GM04503 (cell line): Measurements from ENCODE around the gene SLC13A5.
"Not testable (repeated sequence)": the region's sequence is repeated elsewhere in the genome, so short reads cannot be mapped to it uniquely, and the experiment has no call there.

ENCODE experiments used
- DNase-seq: peaks from one replicate; pipeline ENCODE4 v3.0.0-alpha.2; 2012; ENCODE audit warnings: low read depth

Gene SLC13A5

DNA sequence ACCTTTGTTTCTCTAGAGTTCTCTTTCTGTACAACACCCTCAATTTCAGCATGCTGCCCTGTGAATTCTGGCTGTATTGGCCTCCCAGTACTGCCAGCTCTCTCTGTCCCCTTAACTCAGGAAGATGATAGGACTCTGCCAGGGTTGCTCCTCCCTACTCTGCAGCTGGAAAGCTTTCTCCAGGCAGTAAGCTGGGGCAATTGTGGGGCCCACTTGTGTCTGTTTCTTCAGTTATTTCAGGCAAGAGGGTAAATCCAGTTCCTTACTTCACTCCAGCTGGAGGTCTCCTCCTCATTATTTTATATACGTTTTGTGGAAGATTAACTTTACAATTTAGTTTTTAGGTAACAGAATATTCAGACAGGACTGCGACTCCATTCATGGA lies 51.7 kb downstream of the SLC13A5 start:
- DNase-seq, result no peak

DNA sequence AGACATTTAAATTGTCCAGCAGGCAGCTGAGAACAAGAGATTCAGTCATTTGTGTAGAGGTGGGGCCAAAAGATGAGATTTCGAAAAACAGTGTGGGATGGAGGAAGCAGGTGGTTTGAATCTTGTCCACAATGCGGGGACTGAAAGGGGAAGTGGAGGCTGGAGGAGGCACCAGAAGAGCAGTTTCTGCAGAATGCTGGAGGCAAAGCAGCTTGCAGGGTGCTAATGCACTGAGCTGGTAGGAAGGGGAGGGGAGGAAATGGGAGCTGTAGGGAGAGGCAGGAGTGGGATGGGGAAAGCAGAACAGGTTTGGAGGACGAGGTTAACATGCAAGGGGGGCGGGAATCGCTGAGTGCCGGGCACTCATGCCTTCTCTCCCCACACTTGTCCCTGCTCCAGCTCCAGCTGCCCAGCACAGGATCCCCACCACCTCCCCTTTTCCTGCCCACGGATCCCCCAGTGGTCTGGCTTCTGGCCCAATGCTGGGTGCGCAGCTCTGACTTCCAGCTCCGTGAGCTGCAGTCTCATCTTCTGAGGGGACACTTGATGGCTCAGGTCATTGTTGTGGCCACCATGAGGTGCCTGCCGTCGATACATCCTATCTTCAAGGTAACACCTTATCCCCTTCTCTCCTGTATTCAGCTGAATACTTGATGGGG lies 52.2 kb downstream of the SLC13A5 start:
- no peak for DNase-seq

DNA sequence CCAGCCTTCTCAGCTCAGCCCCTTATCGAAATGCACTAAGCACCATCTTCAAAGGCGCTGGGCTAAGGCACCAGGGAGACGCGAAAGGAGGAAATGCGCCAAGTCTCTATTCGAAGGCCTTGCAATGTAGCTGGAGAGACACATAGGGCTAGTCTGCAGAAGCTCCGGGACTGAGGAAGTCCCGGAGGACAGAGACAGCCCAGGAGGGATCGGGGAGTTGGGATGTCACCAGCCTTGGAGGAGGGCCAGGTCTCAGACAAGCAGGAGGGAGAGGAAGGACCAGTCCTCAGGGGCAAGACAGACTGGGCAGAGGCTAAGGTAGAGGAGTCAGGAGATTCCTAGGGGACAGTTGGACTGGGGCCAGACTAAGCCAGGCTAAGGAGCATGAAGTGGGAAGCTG lies 53.1 kb downstream of the SLC13A5 start:
- DNase-seq, result no peak

DNA sequence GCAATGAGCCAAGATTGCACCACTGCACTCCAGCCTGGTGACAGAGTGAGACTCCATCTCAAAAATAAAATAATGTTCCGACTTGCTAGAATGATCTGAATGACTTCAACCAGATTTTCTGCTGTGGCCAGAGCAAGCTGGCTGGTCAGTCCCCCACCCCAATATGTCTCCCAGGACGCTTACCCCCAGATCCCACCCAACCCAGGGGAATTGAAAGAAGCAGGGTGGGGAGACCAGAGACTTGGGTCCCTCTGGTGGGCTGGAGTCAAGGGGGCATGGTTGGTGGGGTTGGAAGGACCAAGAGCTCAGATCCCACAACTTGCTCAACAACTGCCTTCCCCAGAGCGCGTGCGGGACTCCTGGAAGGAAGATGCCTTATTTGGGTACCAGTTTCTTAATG lies 54.8 kb downstream of the SLC13A5 start:
- DNase-seq, result not testable (repeated sequence)

DNA sequence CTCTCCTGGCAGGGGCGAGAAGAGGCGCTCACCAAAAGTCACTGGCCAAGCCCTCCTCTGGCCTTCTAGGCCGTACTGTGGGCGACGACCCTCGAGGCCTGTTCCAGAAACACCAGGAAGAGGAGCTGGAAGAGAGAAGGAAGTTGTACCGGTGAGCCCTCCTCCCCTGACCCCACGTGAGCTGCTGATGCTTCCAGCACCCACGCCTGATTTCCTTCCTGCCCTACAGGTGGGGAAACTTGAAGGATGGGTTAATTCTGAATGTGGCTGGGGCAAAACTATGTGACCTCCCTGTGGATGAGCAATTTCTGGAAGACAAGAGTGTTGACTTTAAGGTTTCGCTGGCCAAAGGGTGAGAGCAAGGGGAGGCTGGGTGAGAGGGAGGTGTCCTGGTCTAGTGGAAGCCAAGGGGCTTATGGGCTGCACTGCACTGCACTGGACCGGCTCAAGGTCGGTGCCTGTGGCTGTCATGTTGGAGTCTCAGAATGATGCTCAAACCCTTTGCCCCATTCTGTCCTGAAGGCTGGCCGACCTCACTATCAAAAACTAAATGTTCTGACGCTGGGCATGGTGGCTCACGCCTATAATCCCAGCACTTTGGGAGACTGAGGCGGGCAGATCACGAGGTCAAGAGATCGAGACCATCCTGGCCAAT lies 55.4 kb downstream of the SLC13A5 start:
- no peak for DNase-seq

DNA sequence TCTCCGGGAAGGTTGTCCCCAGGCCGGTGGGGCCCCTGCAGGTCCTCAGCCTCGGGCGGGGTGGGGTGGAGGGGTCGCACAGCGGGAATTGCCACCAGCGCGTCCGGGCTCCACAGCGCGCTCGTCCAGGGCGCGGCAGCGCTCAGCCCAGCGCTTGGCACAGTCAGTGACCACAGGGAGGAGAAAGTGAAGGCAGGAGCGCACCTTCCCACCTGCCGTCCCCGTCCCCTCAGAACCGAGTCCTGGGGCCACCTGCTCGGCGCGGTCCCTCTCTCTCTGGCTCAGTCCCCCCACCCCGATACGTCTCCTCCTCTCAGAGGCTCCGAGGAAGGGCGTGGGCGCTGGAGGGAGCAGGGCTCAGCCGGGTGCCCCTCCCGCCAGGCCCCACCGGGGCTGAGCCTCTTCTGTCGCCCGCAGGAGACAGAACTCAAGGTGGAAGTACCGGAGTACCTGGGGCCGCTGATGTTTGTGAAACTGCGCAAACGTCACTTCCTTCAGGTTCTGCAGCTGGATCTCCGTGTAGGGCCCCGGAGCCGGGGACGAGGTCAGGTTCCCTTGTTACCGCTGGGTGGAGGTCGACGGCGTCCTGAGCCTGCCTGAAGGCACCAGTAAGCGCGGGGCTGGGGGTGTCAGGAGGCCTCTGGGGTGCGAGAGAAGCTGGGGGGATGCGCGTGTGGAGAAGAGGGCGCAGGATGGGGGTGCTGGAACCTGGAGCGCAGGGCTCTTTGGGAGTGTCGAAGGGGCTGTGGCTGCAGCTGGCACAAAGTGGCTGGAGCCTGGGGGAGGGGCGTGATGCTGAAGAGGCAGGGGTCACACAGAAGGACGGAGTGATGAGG lies 56.2 kb downstream of the SLC13A5 start:
- DNase-seq, result not testable (repeated sequence)

DNA sequence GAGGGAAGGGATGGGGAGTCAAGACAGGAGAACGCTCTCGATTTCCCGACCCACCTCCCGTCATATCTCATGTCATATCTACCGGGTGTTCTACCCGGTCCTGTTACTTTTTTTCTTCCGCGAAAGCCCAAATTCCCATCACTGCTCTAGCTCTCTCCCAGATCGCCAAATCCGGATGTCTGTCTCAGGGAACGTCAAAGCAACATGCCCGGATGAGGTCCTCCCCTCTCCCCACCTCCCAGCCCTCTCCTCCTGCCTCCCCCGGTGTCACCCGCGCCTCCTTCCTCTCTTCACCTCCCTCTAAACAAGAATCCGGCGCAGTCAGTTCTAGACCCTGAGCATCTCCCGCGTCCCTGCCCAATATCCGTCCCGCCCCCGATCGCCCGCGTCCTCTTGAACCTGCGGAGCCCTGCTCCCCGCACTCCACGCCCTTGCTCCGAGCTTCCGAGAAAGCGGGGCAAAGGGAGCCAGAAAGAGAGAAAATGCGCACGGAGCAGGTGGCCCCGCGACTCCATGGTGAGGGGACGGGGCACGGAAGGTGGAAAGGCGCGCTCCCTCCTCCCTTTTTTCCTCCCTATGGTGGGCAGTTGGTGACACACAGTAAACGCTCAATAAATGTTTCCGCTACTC lies 57.3 kb downstream of the SLC13A5 start:
- DNase-seq, result not testable (repeated sequence)

DNA sequence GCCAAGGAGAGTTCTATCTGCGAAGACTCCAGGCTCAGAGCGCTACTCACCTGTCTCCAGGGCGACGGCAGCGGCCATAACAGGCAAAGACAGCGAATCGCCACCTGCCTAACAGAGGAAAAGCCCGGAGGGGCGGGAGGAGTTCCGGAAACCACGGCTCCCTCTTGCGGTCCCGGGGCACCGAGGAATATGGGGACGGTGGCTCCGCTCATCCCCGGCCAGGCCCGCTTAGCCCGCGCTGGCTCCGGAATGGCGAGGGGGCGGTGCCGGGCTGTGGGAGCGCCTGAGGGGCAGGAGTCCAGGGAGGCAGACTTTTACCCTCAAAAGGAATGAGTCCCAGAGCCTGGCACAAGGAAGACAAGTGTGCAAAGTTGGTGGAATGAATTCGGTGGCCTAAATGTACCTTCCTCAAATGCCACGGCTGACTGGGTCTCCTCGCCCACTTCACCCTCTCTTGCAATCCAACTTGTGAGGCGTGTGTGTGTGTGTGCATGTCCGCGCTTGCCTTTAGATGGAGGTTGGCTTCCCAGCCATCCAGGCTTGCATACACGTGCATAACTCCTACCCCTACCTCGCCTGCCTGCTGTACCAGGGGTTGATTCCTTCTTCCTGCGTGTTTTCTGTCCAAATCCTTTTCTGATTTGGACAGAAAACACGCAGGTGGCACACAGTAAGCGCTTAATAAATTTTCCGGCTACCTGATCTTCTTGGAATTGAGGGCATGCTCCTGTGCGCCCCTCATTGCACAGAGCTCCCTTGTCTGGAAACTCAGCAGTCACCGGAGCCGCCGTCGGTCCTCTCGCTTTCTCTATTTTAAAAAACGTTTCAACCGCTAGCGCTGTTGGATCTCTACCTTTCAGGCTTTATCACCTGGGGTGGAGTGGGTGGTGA lies 58.1 kb downstream of the SLC13A5 start:
- no peak for DNase-seq

DNA sequence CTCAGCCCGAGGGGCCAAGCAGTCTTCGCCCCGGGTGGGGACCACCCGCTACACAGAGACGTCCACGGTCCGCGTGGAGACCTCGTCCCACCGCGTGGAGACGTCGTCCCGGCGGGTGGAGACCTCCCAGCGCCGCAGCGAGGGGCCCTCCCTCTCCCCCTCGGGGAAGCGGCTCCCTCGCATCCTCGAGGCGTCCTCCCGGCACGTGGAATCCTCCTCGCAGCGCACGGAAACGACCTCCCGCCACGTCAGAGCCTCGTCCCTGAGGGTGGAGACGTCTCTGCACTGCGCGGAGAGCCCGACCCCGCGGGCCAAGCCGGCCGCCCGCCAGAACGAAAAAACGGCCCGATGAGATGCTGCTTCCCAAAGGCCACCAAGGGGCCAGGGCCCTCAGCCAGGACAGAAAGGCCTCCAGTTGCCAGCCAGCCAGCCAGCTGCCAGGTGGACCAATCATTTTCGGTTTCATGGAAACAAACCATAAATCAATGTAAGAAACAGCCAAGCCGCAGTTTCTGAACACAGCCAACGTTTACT lies 61.2 kb downstream of the SLC13A5 start:
- no peak for DNase-seq

DNA sequence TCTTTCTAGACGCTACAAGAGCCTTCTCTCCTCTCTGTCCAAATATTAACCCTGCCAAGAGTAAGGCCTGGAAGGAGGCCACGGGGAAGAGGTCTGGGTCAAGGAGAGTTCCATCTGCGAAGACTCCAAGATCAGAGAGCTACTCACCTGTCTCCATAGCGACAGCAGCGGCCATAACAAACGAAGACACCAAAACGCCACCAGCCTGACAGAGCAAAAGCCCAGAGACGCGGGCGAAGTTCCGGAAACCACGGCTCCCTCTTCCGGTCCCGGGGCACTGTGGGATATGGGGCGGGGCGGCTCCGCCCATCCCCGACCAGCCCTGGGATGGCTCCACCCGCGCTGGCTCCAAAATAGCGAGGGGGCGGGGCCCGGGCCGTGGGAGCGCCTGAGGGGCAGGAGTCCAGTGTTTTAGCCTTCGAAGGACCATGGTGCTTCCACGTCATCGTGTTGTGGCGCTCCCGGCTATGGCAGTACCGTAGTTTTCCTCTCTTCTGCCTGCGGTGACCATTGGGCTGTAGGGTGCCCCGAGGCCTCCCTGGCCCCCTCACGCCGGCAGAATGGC lies 61.7 kb downstream of the SLC13A5 start, which contains the start of the genes C17orf100 and MED31:
Gene C17orf100, plus strand, starts transcription at position 409 of the 565 bp plus-strand sequence. Its CDS starts 152 bp downstream, at position 561.
Gene MED31, minus strand, starts transcription at position 252 of the 565 bp plus-strand sequence. Its CDS starts 77 bp downstream, at position 175.
- peak; percentile 62 for DNase-seq

DNA sequence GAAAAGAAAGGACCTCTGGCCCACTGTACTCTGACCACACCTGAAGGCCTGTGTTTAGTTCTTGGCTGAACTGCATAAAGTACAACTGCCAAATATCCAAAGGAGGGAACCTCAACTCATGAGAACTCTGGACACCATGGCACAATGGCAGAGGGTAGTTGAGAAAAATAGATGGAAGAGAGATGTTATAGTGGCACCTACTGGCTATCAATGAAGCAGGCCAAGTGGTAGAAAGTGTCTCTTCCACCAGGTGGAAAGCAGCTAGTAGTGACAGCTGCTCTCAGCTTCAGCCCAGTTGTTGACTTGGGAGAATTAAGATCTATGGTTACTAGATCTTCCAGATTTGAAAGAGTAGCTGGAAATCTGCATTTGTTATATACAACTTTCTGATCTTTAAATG lies 65.0 kb downstream of the SLC13A5 start:
- no peak for DNase-seq

DNA sequence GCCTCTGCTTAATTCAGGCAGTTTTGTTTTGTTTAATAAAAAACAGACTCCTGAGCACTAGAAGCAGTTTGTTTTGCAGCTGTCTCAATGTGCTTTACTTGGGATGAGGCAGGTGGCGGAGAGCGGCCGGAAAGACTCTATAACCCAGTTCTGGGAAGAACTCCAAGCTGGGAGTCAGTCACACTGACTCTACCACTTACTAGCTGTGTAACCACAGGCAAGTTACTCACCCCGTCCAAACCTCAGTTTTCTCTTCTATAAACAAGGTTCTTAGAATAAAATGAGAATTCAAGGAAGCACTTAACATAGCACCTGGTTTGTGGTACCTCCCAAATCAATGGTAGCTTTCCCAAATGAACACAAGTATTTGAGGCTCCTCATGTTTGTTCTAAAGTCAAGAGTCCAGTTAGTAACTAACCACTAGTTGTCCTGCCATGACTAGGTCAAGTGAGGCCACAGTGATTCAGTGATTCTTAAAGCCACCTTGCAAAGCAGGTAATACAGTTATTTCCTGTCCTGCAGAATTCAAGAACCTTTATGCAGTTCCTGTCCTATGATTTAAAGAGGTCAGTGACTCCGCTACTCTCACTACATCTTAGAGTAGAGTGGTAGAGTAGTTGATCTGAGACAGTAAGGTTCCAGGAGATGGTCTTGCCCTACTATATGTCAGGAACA lies 69.6 kb downstream of the SLC13A5 start:
- DNase-seq, result no peak

DNA sequence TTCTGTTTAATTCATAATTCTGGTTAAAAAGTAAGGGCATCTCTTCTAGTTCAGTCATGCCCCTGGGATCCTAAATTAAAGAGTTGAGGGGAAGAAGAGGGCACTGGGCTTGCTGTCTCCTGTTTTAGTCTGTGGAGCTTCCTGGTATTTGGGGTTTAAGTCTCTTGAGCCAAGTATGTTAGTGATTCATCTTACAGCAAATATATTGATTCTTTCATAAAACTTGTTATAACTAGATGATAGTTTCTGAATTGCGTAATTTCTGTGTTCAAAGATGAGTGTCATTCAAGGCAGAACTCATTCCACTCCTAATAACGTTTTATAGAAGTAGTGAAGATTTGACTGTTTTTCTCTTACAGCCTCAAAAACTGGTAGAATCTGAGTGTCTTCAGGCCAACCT lies 70.6 kb downstream of the SLC13A5 start:
- DNase-seq, result no peak

DNA sequence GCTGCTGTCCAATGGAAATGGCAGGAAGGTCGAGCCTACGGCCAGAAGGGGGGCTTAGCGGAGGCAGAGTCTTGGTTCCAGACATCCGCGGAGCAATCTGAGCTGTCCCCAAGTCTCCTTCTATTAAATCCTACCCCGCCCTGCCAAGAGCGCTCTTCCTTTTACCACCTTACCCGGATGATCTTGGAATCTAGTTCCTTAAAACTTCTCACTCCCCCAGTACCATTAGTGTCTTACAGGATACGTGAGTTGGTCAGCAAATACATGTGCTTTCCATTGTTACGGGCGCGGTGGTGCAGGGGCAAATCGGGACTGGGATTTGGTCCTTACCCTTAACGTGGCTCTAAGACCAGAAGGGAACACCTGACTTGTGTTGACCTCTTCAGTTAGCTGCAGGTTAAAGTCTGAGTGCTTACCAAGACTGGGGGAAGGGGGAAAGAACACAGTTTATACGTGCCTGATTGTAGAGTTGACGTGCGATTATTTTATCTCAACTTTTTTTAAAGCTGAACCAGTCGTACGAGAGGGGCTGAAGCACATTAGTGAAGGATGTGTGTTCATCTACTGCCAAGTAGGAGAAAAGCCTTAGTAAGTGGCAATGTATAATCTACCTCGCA lies 71.8 kb downstream of the SLC13A5 start:
- no peak for DNase-seq

DNA sequence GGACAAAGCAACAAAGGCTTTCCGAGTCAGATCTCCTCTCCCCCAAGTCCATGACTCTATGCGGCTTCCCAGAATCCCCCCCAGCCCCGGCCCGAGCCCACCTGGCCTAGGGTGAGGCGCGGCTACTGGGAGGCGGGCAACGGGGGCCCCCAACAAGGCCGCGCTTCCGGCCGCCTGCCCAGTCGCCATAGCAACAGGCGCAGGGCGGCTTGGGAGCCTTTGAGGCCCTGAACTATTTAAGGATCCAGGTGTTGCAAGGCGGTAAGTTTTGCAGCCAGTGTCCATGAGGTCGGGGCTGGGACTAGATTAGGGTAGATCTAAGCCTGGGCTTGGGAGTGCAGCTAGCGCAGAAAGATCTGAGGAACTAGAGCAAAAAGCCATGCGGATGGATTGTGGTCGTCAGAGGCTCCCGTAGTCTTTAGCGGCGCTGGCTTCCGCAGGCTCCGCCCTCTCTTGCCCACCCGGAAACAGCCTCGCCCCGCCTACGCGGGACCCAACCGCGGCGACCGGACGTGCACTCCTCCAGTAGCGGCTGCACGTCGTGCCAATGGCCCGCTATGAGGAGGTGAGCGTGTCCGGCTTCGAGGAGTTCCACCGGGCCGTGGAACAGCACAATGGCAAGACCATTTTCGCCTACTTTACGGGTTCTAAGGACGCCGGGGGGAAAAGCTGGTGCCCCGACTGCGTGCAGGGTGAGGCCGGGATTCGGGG lies 72.5 kb downstream of the SLC13A5 start, which contains the start of the genes KIAA0753 and TXNDC17:
Gene KIAA0753, minus strand, starts transcription at position 176 of the 711 bp plus-strand sequence. CDS start 5,608 bp downstream, outside the sequence.
Gene TXNDC17, plus strand, starts transcription at position 525 of the 711 bp plus-strand sequence. Its CDS starts 23 bp downstream, at position 548.
- DNase-seq, result peak; percentile 71

DNA sequence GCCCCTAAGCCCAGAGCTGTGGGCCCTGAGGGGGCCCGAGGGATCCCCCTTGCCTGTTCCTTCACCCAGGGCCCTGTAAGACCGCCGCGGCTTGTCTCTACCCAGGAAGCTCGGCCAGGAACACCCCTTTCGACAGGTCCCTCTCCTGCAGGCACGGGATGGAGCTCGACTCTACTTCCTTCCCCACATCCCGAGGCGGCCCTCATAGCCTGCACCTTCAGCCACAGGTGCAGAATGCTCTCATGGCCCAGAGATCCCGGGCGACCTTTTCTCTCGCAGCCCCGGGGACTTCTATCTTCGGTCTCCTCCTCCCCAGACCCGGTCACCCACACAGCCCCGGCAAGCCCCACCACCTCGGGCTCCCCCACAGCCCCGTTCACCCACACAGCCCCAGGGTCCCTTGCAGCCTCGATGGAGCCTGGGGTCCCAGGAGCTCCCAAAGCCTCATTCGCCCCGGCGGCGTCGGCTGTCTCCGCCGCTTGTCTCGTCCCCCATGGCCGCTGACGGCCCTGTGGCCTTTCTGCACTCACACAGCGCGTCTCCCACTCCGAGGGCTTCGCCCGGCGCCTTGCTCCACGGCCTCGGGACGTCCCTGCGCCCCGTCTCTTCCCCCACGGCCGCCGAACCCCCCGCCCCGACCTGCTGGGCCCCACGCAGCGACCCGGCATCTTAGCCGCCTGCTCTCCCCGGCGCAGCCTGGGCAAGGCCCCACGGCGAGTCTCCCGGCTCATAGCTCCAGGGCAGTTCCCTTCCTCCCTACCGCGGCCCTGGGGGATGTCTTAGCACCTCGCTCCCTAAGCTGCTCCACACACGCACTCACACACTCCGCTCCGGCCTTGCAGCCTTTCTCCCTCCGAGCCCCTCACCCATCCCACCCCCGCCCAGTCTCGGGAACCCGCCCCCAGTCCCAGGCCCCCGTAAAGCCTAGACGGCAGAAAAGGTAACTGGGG lies 73.3 kb downstream of the SLC13A5 start:
- no peak for DNase-seq

DNA sequence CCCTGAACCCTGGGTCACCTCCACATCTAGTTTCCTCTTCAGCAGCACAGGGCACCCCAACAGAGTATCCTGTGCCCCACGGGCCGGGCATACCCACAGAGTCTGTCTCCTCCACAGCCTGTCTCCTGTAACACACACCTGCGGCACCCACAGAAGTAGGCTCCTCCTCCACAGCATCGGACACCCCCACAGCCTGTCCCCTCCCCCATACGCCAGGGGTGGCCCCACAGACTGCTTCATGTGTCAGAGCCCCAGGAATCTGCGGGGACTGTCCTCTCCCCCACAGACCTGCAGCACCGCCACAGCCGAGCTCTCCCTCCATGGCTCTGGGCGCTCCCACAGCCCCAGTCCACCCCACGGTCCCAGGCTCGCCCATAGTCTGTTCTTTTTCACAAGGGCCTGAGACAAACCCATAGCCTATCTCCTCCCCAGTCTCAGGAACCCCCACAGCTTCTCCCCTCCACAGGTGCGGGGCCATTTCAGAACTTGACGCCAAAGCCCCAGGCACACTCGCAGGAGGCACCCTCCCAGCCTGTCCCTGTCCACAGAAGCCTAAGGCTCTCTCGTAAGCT lies 74.1 kb downstream of the SLC13A5 start:
- DNase-seq, result no peak
